Stimulated activated CD8-positive, alpha-beta memory T cell treated with anti-CD3 and anti-CD28 coated beads, Interleukin-7, amount 100 ng/mL, for 24 hours (primary cell): Measurements from ENCODE around the gene AMFR.

ENCODE experiments used
- DNase-seq: peaks from one replicate; pipeline ENCODE4 v3.0.0-alpha.2; 2020; ENCODE audit warnings: low read depth

AMFR gene

DNA sequence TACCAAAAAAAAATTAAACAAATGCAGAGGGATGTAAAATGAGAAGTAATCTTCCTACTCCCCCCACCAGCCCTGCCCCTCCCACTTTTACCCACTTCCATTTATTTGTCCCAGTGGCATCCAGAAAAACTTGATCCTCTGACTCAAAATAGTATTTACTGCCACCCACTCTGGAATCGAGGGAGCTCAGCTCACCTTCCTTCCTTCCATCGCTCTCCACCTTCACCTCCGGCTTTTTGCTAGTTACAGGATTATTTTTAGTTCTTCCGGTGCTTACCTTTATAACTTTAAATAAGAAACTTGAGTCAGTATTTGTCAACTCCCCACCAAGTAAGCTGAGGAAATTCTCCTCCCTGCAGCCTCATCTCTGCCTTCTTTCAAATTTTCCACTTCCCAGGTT lies 94.9 kb downstream of the AMFR start:
- DNase-seq = no peak

GRCh38 chr16:56329887-56330286 lies 95.5 kb downstream of the AMFR start:
- DNase-seq = no peak

DNA sequence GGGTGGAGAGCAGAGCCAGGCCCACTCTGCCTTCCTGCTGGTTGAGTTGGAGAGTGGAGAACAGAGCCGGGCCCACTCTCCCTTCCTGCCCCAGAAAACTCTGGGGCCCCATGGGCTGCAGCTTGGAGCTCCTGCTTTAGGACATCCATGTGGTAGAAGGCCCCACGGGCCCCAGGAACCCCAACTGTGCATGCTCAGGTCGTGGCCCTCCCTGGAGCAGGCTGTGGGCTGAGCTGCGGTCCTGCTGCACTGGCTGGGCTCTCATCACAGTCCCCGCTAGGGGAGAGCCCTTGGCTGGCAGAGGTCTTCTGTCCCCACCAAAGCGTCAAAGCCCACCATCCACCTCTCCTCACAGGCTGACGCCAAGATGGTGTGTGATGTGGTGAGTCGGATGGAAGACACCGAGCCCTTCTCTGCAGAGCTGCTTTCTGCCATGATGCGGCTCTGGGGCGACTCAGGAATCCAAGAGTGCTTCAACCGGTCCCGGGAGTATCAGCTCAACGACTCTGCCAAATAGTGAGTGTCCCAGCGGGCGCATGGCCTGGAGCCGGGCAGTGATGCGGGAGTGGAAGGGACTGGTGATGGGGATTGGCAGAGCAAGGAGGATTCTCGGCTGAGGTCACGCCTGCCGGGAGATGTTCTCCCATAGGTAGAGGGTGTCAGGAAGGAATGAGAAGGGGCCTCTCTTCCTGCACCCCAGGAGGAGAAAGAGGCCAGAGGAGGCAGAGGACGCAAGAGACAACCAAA lies 96.9 kb downstream of the AMFR start:
- DNase-seq = no peak

DNA sequence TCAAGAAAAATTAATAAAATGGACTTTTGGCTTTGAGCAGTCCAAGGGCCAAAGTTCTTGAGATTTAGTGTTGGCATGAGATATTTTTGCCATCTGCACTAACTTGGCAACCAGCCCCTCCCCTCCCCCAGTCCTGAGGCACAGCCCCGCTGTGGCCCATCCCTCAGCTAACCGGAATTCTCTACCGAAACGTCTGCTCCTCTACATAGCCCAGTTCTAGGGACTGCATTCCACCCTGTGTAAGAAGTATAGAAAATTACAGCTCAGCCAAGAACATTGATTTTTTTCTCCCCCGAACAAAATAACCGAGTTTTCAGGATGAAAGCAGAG lies 97.5 kb downstream of the AMFR start:
- no peak for DNase-seq

- DNase-seq = no peak
These were observed 98.0 kb downstream of the AMFR start for GRCh38 chr16:56327071-56327928.

GRCh38 chr16:56325956-56326355 lies 99.4 kb downstream of the AMFR start:
- no peak for DNase-seq

DNA sequence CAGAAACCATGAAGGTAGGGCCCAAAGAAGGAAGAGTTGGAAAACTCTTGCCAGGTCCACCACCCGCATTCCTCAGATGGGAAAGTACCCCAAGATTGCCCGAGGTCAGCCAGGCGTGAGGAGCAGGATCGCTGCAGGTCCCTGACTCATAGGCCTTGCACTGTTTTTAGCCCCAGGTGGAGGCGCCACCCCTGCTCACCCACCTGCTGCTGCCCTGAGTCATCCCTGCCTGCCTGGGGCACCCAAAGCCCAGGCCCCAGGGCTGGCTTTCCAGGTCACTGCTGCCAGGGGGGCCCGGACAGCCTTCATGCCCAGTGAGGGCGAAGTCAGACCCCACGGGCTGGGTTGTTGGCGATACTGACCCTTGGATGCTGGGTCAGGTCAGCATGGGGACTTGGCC lies 100.9 kb downstream of the AMFR start:
- no peak for DNase-seq

DNA sequence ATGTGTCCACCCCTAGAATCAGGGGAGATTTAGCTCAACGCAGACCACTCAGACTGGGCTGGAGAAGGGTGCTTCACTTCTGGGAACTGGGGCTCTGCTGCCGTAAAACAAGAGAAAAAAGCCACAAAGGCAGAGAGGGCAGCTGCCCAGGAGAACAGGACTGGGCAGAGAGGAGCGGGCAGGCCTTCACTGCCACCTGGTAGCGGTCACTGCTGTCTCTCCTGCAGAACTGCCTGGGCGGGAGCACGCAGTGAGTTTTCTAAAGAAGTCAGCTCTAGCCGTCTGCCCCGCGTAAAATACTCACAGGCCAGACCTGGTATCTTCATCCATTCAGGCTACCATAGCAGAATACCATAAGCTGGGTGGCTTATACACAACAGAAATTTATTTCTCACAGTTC lies 103.8 kb downstream of the AMFR start:
- no peak for DNase-seq

- DNase-seq = no peak
These were observed 104.4 kb downstream of the AMFR start for GRCh38 chr16:56320811-56321558.

GRCh38 chr16:56320056-56320455 lies 105.3 kb downstream of the AMFR start:
- DNase-seq = no peak

DNA sequence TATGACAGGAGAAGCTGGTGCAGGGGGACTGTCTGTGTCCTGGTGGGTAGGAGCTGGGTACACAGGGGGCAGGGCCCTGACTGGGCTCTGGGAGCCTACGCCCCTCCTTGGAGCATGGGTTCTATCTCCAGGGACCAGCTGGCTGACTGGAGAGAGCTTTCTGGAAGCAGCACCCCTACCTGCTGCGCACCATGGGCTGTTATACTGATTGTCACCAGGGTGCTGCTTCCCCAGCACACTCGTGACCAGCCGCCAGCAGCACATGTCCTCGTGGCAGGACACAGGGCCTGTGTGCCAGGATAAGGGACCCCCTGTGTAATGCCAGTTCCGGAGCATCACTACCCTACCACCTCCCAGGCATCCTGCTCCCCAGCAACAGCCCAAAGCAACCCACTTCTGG lies 106.0 kb downstream of the AMFR start:
- no peak for DNase-seq

DNA sequence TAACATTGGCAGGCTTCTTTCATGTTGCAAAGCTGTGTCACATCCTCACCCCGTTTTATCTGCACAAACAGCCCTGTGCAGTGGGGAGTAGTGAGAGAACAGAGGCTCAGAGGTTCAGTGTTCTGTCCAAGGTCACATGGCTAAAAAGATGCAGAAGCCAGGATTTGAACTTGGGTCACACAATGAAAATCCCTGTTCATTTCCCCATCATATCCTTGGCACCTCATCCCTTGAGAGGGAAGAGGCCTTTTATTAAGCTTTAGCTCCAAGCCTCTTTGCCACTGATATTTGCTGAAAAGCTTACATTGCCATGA lies 106.6 kb downstream of the AMFR start:
- no peak for DNase-seq

DNA sequence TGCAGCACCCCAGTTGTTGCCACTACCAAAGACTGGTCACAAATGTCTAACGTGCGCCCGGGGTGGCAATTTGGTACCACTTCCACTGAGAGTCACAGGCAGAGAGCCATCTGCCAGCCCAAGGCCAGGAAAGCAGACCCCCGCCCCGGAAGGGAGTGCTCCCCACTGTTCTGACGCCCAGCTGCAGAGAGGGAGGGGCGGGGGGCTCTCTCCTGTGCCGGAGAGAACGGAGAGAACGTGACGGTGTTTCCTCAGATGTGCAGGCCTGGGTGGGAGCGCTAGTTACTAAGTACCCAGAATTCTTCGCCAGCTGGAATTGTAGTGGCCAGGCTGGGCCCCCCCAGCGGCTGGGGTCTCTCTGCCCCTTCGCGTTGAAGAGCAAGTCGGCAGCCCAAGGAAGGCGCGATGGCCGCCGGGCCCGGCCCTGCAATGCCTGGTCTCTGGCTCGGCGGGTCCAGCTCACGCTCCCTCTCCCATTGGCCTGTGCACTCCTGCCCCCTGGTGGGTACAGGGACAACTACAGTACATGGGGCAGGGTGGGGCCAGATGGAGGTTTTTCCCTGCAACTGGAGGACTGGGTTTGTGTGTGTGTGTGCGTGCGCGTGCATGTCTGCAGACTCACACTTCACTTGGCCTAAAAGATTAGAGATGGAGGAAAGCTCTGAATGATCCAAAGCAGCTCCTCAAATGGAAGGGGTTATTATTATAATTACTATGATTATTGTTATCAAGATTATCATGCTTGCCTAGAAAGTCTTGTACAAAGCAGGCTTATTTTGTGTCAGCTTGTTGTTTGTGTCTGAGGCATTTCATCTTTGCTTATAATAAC lies 107.1 kb downstream of the AMFR start:
- DNase-seq = peak; percentile 64

- no peak for DNase-seq
These were observed 108.8 kb downstream of the AMFR start for GRCh38 chr16:56316545-56316944.

GRCh38 chr16:56315955-56316354 lies 109.4 kb downstream of the AMFR start:
- no peak for DNase-seq

DNA sequence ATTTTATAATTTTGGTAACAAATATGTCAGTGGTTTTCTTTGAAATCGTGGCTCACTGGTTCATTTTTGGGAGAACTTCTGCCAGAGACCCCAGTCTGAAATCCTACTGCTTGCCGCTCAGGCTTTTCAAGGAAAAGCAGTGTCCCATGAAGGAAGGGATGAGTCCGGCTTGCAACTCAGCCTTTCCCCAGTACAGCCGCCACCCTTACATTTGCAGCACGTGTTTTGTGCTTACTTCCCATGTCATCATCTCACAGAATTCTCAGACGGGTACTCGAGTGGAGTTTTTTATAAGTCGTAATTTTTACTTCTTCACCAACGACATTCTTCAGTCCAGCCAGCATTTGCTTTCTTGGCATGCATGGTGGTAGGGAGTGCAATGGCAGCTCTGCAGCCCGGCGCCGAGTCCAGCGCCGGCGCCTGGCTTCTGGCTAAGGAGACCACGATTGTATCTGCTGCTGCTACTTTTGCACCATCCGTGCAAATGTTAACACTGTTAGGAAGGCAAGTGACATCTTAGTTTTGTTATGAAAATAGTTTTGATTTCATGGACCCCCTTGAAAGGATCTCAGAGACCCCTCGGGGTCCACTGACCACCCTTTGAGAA lies 111.0 kb downstream of the AMFR start:
- no peak for DNase-seq

GRCh38 chr16:56312556-56312955 lies 112.8 kb downstream of the AMFR start:
- DNase-seq = no peak

DNA sequence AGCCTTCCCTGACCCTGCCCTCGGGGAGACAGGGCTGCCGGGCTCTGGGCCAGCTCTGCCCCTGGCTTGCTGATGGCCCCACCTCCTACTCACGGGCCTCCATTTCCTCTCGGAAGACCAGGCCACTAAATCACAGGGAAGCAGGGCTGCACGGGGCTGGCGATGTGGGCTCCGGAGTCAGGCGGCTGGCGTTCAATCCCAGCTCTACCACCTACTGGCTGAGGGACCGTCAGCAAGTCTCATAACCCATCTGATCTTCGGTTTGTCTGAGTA lies 113.4 kb downstream of the AMFR start:
- no peak for DNase-seq
